BLaER1 treated with 17β-estradiol and CSF1 and Interleukin-3, amounts not matched to agents 10 nM and 100 nM (cell line): ENCODE data around the gene CDYL.

Source experiments
- H3K27ac ChIP-seq, 11 experiments: shearing (Covaris generic); formaldehyde crosslinking; 2 replicates each; pipeline ENCODE4 v1.8.1; 2022
- H3K27me3 ChIP-seq, 11 experiments: shearing (Covaris generic); formaldehyde crosslinking; 2 replicates each; pipeline ENCODE4 v1.8.1; 2022
- H3K36me3 ChIP-seq, 11 experiments: shearing (Covaris generic); formaldehyde crosslinking; 2 replicates each; pipeline ENCODE4 v1.8.1; 2022
- H3K4me1 ChIP-seq, 10 experiments: shearing (Covaris generic); formaldehyde crosslinking; 2 replicates each; pipeline ENCODE4 v1.8.1; 2022
- H3K4me2 ChIP-seq, 11 experiments: shearing (Covaris generic); formaldehyde crosslinking; 2 replicates each; pipeline ENCODE4 v1.8.1; 2022
- H3K4me3 ChIP-seq, 10 experiments: shearing (Covaris generic); formaldehyde crosslinking; 2 replicates each; pipeline ENCODE4 v1.8.1; 2022
- H3K9ac ChIP-seq, 11 experiments: shearing (Covaris generic); formaldehyde crosslinking; 2 replicates each; pipeline ENCODE4 v1.8.1; 2022
- H3K9me3 ChIP-seq, 11 experiments: shearing (Covaris generic); formaldehyde crosslinking; replicated peaks in 1 of 11; 2 replicates each; pipeline ENCODE4 v1.8.1; 2022
- H4K20me1 ChIP-seq, 11 experiments: shearing (Covaris generic); formaldehyde crosslinking; 2 replicates each; pipeline ENCODE4 v1.8.1; 2022
- Cebpa-rat ChIP-seq, 11 experiments: shearing (Covaris generic); IDR thresholded peaks; 2 replicates each; pipeline ENCODE4 v1.8.1; 2022

Gene CDYL

DNA sequence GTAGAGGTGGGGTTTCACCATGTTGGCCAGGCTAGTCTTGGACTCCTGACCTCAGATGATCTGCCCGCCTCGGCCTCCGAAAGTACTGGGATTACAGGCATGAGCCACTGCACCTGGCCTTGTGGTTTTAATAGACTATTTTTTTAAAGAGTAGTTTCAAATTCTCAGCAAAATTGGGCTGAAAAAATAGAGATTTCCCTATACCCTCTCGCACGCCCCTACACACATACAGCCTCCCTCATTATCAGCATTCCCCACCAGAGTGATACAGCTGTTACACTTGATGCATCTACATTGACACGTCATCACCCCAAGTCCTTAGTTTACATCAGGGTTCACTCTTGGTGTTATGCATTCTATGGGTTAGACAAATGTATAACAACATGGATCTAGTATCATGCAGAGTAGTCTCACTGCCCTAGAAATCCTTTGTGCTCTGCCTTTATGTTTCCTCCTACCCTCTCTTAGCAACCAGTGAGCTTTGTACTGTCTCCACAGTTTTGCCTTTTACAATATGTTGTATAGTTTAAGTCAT is 103.6 kb downstream of the CDYL start:
- H3K9ac ChIP-seq, result no peak overlapping the region
- H4K20me1 ChIP-seq, result peaks cover 24 to 89% (median 44%) of the 10 kb centered on the region in 11 experiments; a peak in 19 of 22 replicates
- peaks cover 0 to 47% (median 14%) of the 10 kb centered on the region in 11 experiments; a peak in 13 of 22 replicates for H3K36me3 ChIP-seq
- 0 out of 22 replicates have a peak overlapping the region, but pooled peaks of 1 of the 11 experiments have one; percentile 1 for H3K4me2 ChIP-seq
- TF ChIP-seq Cebpa-rat (IDR thresholded peaks at IDR 0.05), result no peak
- no peak overlapping the region for H3K27ac ChIP-seq
- H3K9me3 ChIP-seq, result peaks cover 10 to 76% (median 61%) of the 10 kb centered on the region in 11 experiments; a peak in 21 of 22 replicates
- H3K4me1 ChIP-seq, result peaks cover 19 to 36% (median 26%) of the 10 kb centered on the region in 10 experiments
- H3K4me3 ChIP-seq, result no peak overlapping the region
- no peaks in the 10 kb centered on the region for H3K27me3 ChIP-seq

DNA sequence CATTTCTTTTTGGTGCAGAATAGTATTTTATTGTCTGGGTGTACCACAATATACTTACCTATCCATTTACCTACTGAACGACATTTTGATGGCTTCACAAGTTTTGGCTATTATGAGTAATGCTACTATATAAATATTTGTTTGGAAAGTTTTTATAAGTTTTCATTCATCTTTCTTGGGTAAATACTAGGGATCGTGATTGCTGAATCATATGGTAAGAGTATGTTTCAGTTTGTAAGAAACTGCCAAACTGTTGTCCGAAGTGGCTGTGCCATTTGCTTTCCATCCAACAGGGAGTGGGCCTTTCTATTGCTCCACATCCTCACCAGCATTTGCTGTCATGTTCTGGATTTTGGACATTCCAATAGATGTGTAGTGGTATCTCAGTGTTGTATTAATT is 104.2 kb downstream of the CDYL start:
- H3K36me3 ChIP-seq, result peaks cover 0 to 45% (median 14%) of the 10 kb centered on the region in 11 experiments; a peak in 12 of 22 replicates
- H3K27me3 ChIP-seq, result no peaks in the 10 kb centered on the region
- no peak for TF ChIP-seq Cebpa-rat (IDR thresholded peaks at IDR 0.05)
- no peak overlapping the region for H3K9ac ChIP-seq
- H3K27ac ChIP-seq, result no peak overlapping the region
- peak overlapping the region in 4 of 11 experiments; percentile 20 to 31 (median 26); a peak in 4 of 22 replicates for H3K4me2 ChIP-seq
- H3K9me3 ChIP-seq, result peaks cover 10 to 71% (median 56%) of the 10 kb centered on the region in 11 experiments; a peak in 21 of 22 replicates
- H3K4me3 ChIP-seq, result no peak overlapping the region
- H3K4me1 ChIP-seq, result peaks cover 24 to 42% (median 31%) of the 10 kb centered on the region in 10 experiments
- H4K20me1 ChIP-seq, result peaks cover 26 to 89% (median 45%) of the 10 kb centered on the region in 11 experiments; a peak in 19 of 22 replicates

DNA sequence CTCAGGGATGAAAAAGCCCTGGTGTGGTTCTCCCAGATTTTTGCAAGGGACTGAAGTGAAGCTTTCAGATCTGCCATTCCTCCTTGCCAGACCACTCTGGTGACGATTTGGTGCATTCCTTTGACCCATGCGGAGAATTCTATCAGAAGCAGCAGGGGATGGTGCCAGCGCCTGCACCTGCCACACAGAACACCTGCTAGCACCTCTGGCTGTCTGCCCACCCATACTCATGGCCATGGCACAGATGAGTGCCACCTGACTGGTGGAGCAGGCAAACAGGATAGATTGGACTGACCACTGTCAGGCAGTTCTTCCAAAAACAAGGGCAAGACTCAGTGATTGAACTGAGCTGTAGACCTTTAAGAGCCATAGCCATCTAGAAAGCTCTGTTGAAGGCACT is 107.1 kb downstream of the CDYL start:
- peaks cover 4 to 78% (median 50%) of the 10 kb centered on the region in 11 experiments; a peak in 19 of 22 replicates for H3K9me3 ChIP-seq
- H4K20me1 ChIP-seq, result peaks cover 21 to 92% (median 38%) of the 10 kb centered on the region in 11 experiments; a peak in 19 of 22 replicates
- H3K36me3 ChIP-seq, result peaks cover 0 to 36% (median 12%) of the 10 kb centered on the region in 11 experiments; a peak in 11 of 22 replicates
- H3K4me3 ChIP-seq, result no peak overlapping the region
- H3K27me3 ChIP-seq, result no peaks in the 10 kb centered on the region
- no peak for TF ChIP-seq Cebpa-rat (IDR thresholded peaks at IDR 0.05)
- H3K27ac ChIP-seq, result no peak overlapping the region
- peaks cover 27 to 61% (median 51%) of the 10 kb centered on the region in 10 experiments for H3K4me1 ChIP-seq
- H3K9ac ChIP-seq, result no peak overlapping the region
- peak overlapping the region in 9 of 11 experiments; percentile 29 to 79 (median 67); a peak in 13 of 22 replicates for H3K4me2 ChIP-seq

DNA sequence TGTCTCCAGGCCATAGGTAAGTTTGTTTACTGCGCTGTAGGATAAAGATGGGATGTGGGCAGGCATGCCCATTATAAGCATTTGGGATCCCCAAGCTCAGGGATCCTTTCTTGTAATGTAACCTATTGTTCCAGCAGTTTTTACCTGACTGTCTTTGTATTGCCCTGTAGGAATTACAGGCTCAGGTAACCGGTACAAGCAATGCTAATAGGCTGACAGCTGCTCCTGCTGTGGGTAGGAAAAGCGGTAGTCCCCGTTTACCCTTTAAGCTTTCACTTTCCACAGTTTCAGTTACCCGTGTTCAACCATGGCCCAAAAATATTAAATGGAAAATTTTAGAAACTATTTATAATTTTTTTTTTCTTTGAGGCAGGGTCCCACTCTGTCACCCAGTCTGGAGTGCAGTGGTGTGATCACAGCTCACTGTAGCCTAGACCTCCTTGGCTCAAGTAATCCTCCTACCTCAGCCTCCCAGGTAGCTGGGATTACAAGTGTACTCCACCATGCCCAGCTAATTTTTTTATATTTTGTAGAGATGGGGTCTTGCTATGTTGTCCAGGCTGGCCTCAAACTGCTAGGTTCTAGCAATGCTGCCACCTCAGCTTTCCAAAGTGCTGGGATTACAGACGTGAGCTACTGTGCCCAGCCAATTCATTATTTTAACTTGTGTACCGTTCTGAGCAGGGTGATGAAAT is 108.6 kb downstream of the CDYL start:
- Histone ChIP-seq H4K20me1 (peaks cover 21 to 100% (median 38%) of the 10 kb centered on the region in 11 experiments; a peak in 19 of 22 replicates), H3K27me3 (no peaks in the 10 kb centered on the region), H3K27ac (peak overlapping the region in 10 of 11 experiments; percentile 6 to 66 (median 38); a peak in 17 of 22 replicates), H3K4me3 (peak overlapping the region in 2 of 10 experiments; percentile 20 to 21; a peak in 3 of 20 replicates), H3K4me2 (peak overlapping the region; percentile 51 to 82 (median 67)), H3K9me3 (peaks cover 0 to 63% (median 35%) of the 10 kb centered on the region in 11 experiments; a peak in 19 of 22 replicates), H3K9ac (peak overlapping the region in 6 of 11 experiments; percentile 5 to 43 (median 33); a peak in 6 of 22 replicates), H3K4me1 (peaks cover 41 to 75% (median 64%) of the 10 kb centered on the region in 10 experiments), H3K36me3 (peaks cover 0 to 31% (median 8%) of the 10 kb centered on the region in 11 experiments; a peak in 11 of 22 replicates)
- TF ChIP-seq Cebpa-rat (IDR thresholded peaks at IDR 0.05), result no peak

DNA sequence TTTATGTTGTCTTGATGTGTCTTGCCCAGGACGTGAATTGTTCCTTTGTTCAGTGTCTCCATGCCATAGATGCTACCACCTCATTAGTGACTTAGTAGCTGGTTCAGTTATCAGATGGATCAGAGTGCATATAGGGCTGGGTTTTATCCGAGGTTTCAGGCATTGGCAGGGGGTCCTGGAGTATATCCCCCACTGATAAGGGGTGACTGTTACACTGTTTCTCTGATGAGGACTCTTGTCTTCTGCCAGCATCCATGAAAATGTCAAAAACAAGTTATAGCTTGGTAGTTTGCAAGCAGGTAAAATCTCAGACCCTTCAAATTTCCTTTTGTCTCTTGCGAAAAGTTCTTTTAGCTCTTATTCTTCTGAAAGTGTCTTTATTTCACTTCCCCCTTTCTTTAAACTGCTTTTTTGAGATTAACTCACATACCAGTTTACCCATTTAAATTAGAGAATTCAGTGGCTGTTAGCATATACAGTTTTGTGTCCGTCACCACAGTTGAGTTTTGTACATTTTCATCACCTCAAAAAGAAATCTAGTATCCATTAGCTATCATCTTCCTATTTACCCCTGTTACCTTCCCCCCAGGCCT is 109.2 kb downstream of the CDYL start:
- Histone ChIP-seq H3K9me3 (peaks cover 0 to 56% (median 28%) of the 10 kb centered on the region in 11 experiments; a peak in 18 of 22 replicates), H3K4me1 (peaks cover 48 to 80% (median 69%) of the 10 kb centered on the region in 10 experiments), H3K36me3 (peaks cover 0 to 25% (median 5%) of the 10 kb centered on the region in 11 experiments; a peak in 6 of 22 replicates), H4K20me1 (peaks cover 21 to 100% (median 38%) of the 10 kb centered on the region in 11 experiments; a peak in 19 of 22 replicates), H3K4me2 (peak overlapping the region; percentile 51 to 82 (median 67)), H3K27ac (peak overlapping the region in 10 of 11 experiments; percentile 6 to 66 (median 38); a peak in 17 of 22 replicates), H3K9ac (peak overlapping the region in 5 of 11 experiments; percentile 2 to 43 (median 37); a peak in 4 of 22 replicates), H3K4me3 (0 out of 20 replicates have a peak overlapping the region, but pooled peaks of 1 of the 10 experiments have one; percentile 20), H3K27me3 (no peaks in the 10 kb centered on the region)
- no peak for TF ChIP-seq Cebpa-rat (IDR thresholded peaks at IDR 0.05)

DNA sequence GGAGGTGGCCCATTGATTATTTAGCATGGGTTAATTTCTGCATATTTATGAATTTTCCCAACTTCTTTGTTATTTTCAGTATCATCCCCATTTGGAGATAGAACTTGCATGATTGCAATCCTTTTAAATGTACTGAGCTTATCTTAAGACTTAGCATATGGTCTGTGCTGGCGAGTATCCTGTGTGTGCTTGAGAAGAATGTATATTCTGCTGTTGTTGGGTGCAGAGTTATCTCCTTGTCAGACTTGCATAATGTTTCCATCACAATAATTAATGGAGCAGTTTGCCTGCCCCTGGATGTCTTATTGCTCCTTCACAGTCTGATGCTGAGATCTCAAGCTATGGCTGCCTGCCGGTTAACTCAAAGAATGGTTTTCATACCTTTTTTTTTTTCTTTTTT is 112.6 kb downstream of the CDYL start:
- H3K9me3 ChIP-seq, result peaks cover 0 to 25% (median 13%) of the 10 kb centered on the region in 11 experiments; a peak in 15 of 22 replicates
- H3K36me3 ChIP-seq, result peaks cover 20 to 23% (median 22%) of the 10 kb centered on the region in 11 experiments
- H3K27ac ChIP-seq, result peak overlapping the region in 9 of 11 experiments; percentile 56 to 90 (median 83); a peak in 17 of 22 replicates
- peak overlapping the region in 2 of 10 experiments; percentile 58 to 61; a peak in 2 of 20 replicates for H3K4me3 ChIP-seq
- no peaks in the 10 kb centered on the region for H3K27me3 ChIP-seq
- H3K9ac ChIP-seq, result peak overlapping the region in 7 of 11 experiments; percentile 71 to 82 (median 76); a peak in 11 of 22 replicates
- H3K4me1 ChIP-seq, result peaks cover 72 to 91% (median 84%) of the 10 kb centered on the region in 10 experiments
- peaks cover 8 to 100% (median 29%) of the 10 kb centered on the region in 11 experiments; a peak in 17 of 22 replicates for H4K20me1 ChIP-seq
- peak overlapping the region; percentile 71 to 97 (median 91) for H3K4me2 ChIP-seq
- TF ChIP-seq Cebpa-rat (IDR thresholded peaks at IDR 0.05), result no peak

DNA sequence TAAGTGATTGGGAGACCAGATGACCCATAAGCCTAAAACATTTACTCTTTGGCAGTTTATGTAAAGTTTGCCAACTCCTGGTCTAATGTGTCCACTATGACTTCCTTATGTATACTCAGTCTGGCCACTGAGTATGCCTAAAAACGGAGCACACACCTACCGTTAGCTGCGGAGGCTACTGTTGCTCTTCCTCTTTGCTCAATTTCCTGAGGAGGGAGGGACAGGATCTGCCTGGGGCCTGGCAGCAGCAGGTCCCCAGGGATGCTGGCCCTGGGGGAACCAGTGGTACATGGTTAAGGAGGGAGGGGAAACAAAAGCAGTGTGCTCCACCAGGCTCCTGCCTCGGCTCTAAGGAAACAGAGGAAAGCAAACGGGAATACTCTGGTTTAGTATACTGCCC is 113.5 kb downstream of the CDYL start:
- Histone ChIP-seq H3K27ac (peak overlapping the region in 10 of 11 experiments; percentile 8 to 90 (median 82); a peak in 19 of 22 replicates), H3K4me1 (peaks cover 68 to 89% (median 79%) of the 10 kb centered on the region in 10 experiments)
- TF ChIP-seq Cebpa-rat (IDR thresholded peaks at IDR 0.05), result peak in 7 of 11 experiments; percentile 37 to 86 (median 59); a peak in 8 of 22 replicates

More for the DNA sequence above, 113.5 kb downstream of the CDYL start:
- H3K4me2 ChIP-seq, result peak overlapping the region; percentile 71 to 97 (median 91)
- peak overlapping the region in 8 of 10 experiments; percentile 44 to 67 (median 58); a peak in 16 of 20 replicates for H3K4me3 ChIP-seq
- peak overlapping the region in 10 of 11 experiments; percentile 29 to 82 (median 76); a peak in 21 of 22 replicates for H3K9ac ChIP-seq
- H4K20me1 ChIP-seq, result peaks cover 0 to 99% (median 20%) of the 10 kb centered on the region in 11 experiments; a peak in 15 of 22 replicates
- H3K9me3 ChIP-seq, result peaks cover 0 to 25% (median 13%) of the 10 kb centered on the region in 11 experiments; a peak in 15 of 22 replicates
- peaks cover 28 to 32% (median 30%) of the 10 kb centered on the region in 11 experiments for H3K36me3 ChIP-seq
- H3K27me3 ChIP-seq, result no peaks in the 10 kb centered on the region
